Lower lobe of right lung (tissue), 2 donors: ENCODE results near the gene NDST1. TPM values are rescaled to one million over a fixed set of nuclear protein-coding genes. Genes with fewer than 3 reads are reported as not detected.

Experiments
- ATAC-seq, 2 donors: fragments of 200-7000 bp; cut with Tn5 transposase; one replicate each; pipeline ENCODE4 v1.9.1; 2020 to 2022; ENCODE audit warnings: mild to moderate bottlenecking in 2 of 2, moderate library complexity in 2 of 2
- DNase-seq: peaks from one replicate; pipeline ENCODE4 v3.0.0-alpha.2; 2020
- H3K27ac ChIP-seq: fragments of 200-600 bp; one replicate; pipeline ENCODE4 v1.8.0; 2022
- H3K27me3 ChIP-seq: fragments of 200-600 bp; one replicate; pipeline ENCODE4 v1.8.0; 2022; ENCODE audit warnings: low read depth
- H3K36me3 ChIP-seq: fragments of 200-600 bp; one replicate; pipeline ENCODE4 v1.8.0; 2022; ENCODE audit warnings: mild to moderate bottlenecking
- H3K4me1 ChIP-seq: fragments of 200-600 bp; one replicate; pipeline ENCODE4 v1.8.0; 2022
- H3K4me3 ChIP-seq: fragments of 200-600 bp; one replicate; pipeline ENCODE4 v1.8.0; 2022; ENCODE audit warnings: mild to moderate bottlenecking
- H3K9me3 ChIP-seq: fragments of 200-600 bp; one replicate; pipeline ENCODE4 v1.8.0; 2022
- CTCF ChIP-seq: fragments of 200-600 bp; IDR thresholded peaks from one replicate; pipeline ENCODE4 v1.8.0; 2022; ENCODE audit warnings: antibody characterized with exemption, mild to moderate bottlenecking
- intact Hi-C: fragments of 100-400 bp; cut with DNase I; formaldehyde crosslinking; loops from one replicate; pipeline ENCODE4 v1.11.0; 2022
- total RNA-seq: library from RNA; stranded (reverse); fragmentation: NEBNext Ultra II Directional; extraction: Animal tissue kit (Norgen Biotek cat#: 25700); gene quantifications from one replicate; pipeline ENCODE4 v1.2.1, GENCODE V29; 2021
- donor health status: DM: no; HTN: yes; CAD: no; lungs with severe emphysema.

The NDST1 gene
- total RNA-seq, 1 donor from 2014 or later = 117 TPM

GRCh38 chr5:150607105-150607504, 99.2 kb downstream of the NDST1 start:
- no peak overlapping the region for H3K27ac ChIP-seq
- intact Hi-C loops = no loop called here
- no peak overlapping the region for H3K4me3 ChIP-seq
- ATAC-seq (no peak), DNase-seq (no peak)
- H3K4me1 ChIP-seq = peaks cover 16% of the 10 kb centered on the region
- no peaks in the 10 kb centered on the region for H3K27me3 ChIP-seq
- no peaks in the 10 kb centered on the region for H3K36me3 ChIP-seq
- no peak for TF ChIP-seq CTCF
- H3K9me3 ChIP-seq = no peaks in the 10 kb centered on the region

Other genes with a start within 250 kb of the NDST1 start
- 1.3 TPM for gene CAMK2A, start 218.4 kb upstream of the NDST1 start, total RNA-seq
- 3.5 TPM for gene ARSI, start 205.2 kb upstream of the NDST1 start, total RNA-seq
- gene TCOF1, start 150.4 kb upstream of the NDST1 start, total RNA-seq = 27.1 TPM
- 4,221 TPM for gene CD74, start 95.2 kb upstream of the NDST1 start, total RNA-seq
- gene RPS14, start 58.4 kb upstream of the NDST1 start, total RNA-seq = 1,651 TPM
- gene SYNPO, start 132.5 kb downstream of the NDST1 start, total RNA-seq = 90.6 TPM
- 0.92 TPM for gene MYOZ3, start 153.1 kb downstream of the NDST1 start, total RNA-seq
- 46.8 TPM for gene RBM22, start 192.9 kb downstream of the NDST1 start, total RNA-seq